Measurements from ENCODE around the gene NUMBL.

DNA sequence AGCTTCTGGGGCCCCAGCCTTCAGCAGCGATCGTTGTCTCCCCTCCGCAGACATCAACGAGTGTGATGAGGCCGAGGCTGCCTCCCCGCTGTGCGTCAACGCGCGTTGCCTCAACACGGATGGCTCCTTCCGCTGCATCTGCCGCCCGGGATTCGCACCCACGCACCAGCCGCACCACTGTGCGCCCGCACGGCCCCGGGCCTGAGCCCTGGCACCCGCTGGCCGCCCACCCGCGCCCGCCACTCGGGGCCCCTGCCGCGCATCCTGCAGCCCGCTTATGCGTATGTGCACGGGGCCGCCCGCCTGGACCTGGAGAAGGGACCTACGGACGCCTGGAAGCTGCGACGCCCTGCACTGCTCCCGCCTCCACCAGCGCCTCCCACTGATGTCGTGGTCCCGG is 61.1 kb downstream of the NUMBL start:
- TF ChIP-seq, protein P1, sequence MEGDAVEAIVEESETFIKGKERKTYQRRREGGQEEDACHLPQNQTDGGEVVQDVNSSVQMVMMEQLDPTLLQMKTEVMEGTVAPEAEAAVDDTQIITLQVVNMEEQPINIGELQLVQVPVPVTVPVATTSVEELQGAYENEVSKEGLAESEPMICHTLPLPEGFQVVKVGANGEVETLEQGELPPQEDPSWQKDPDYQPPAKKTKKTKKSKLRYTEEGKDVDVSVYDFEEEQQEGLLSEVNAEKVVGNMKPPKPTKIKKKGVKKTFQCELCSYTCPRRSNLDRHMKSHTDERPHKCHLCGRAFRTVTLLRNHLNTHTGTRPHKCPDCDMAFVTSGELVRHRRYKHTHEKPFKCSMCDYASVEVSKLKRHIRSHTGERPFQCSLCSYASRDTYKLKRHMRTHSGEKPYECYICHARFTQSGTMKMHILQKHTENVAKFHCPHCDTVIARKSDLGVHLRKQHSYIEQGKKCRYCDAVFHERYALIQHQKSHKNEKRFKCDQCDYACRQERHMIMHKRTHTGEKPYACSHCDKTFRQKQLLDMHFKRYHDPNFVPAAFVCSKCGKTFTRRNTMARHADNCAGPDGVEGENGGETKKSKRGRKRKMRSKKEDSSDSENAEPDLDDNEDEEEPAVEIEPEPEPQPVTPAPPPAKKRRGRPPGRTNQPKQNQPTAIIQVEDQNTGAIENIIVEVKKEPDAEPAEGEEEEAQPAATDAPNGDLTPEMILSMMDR (IDR thresholded peaks at IDR 0.05; ENCODE audit: insufficient read depth, low read length, poor library complexity, severe bottlenecking) = no peak
- TF ChIP-seq EZH2phosphoT487 (conservative IDR thresholded peaks at IDR 0.05; ENCODE audit: low read length) = no peak

All from SU-DHL-6 (cell line).